ENCODE results near the gene BBLN.

The BBLN gene

DNA sequence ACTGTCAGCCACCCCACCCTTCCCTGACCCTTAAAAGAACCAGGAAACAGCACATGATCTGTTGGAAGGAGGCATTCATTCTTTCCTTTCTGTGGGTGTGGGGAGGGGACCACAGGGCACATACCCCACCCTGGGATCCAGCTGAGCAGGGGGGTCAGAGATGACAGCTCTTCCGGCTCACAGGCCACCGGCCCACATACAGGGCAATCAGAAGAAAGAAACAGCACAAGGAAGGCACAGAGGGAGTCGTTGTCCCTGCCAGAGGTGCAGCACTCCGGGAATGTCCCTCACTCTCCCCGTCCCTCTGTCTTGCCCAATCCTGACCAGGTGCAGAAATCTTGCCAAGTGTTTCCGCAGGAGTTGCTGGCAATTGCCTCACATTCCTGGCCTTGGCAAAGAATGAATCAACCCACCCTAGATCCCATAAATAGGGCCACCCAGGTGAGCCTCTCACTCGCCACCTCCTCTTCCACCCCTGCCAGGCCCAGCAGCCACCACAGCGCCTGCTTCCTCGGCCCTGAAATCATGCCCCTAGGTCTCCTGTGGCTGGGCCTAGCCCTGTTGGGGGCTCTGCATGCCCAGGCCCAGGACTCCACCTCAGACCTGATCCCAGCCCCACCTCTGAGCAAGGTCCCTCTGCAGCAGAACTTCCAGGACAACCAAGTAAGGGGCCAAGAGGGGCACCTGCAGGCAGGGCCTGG is 10.9 kb upstream of the BBLN start, which contains the start of gene LCN2:
TSS of gene LCN2 (plus strand) at position 453 of the 701 bp plus-strand sequence. CDS start at position 526, 73 bp downstream.
- H3K9me3 ChIP-seq (ENCODE audit: control insufficient read depth, insufficient read depth, low read length) = no peaks in the 10 kb centered on the region
- no peaks in the 10 kb centered on the region for H3K36me3 ChIP-seq (ENCODE audit: control insufficient read depth, insufficient read depth, low read length)
- no peaks in the 10 kb centered on the region for H3K27me3 ChIP-seq (ENCODE audit: control insufficient read depth, insufficient read depth, low read length)
- no peak within 1 kb of the TSS for H3K27ac ChIP-seq (ENCODE audit: low read depth, low read length)
- H3K4me3 ChIP-seq (ENCODE audit: low read depth, low read length) = no peak within 1 kb of the TSS
- no peak within 1 kb of the TSS for H3K9ac ChIP-seq (ENCODE audit: low read depth, low read length)
- peaks cover 7% of the 10 kb centered on the region; the same call in 1 of the 2 replicates for H3K4me1 ChIP-seq (ENCODE audit: control insufficient read depth, insufficient read depth, low read length)

- H3K27ac ChIP-seq (ENCODE audit: low read depth, low read length) = no peak overlapping the region
- no peak overlapping the region for H3K4me3 ChIP-seq (ENCODE audit: low read depth, low read length)
- H3K27me3 ChIP-seq (ENCODE audit: control insufficient read depth, insufficient read depth, low read length) = no peaks in the 10 kb centered on the region
- H3K4me1 ChIP-seq (ENCODE audit: control insufficient read depth, insufficient read depth, low read length) = peaks cover 7% of the 10 kb centered on the region; the same call in 1 of the 2 replicates
- H3K9me3 ChIP-seq (ENCODE audit: control insufficient read depth, insufficient read depth, low read length) = no peaks in the 10 kb centered on the region
- no peak overlapping the region for H3K9ac ChIP-seq (ENCODE audit: low read depth, low read length)
- no peaks in the 10 kb centered on the region for H3K36me3 ChIP-seq (ENCODE audit: control insufficient read depth, insufficient read depth, low read length)
These were observed 10.0 kb upstream of the BBLN start for GRCh38 chr9:128149951-128150593.

DNA sequence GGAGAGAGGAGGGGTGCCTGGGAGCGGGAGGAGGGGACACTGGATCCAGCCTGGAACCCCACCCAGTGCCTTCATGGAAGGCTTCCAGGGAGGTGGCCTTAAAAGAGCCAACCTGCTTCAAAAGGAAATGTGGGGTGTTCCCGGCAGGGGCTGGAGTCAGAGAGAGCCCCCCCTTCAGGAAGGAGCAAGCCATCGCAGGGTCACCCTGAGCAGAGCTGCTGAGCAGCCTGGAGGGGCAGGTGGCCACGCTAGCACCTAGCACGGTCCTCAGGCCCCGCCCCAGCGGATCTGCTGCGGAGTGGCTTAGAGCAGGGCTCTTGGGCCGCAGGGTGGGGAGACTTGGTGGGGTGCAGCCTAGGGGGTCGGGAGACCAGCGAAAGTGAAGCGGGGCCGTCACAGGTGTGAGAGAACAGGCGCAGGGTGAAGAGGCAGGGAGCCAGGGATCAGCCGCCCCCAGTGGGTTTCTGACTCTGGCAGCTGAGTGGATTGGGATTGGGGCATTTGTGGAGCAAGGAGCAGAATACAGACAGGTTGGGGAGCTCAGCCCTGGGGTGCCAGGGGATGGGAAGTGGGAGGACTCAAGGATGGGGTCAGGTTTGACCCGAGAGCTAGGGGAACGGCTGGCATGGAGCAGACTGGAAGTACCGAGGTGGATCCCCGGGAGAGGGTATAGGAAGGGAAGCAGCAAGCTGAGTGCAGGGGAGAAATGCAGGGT is 9.3 kb upstream of the BBLN start:
- Histone ChIP-seq H3K27me3 (ENCODE audit: control insufficient read depth, insufficient read depth, low read length) (no peaks in the 10 kb centered on the region), H3K4me3 (ENCODE audit: low read depth, low read length) (no peak overlapping the region), H3K9me3 (ENCODE audit: control insufficient read depth, insufficient read depth, low read length) (no peaks in the 10 kb centered on the region), H3K4me1 (ENCODE audit: control insufficient read depth, insufficient read depth, low read length) (peaks cover 7% of the 10 kb centered on the region; the same call in 1 of the 2 replicates), H3K9ac (ENCODE audit: low read depth, low read length) (no peak overlapping the region), H3K36me3 (ENCODE audit: control insufficient read depth, insufficient read depth, low read length) (no peaks in the 10 kb centered on the region), H3K27ac (ENCODE audit: low read depth, low read length) (no peak overlapping the region)

DNA sequence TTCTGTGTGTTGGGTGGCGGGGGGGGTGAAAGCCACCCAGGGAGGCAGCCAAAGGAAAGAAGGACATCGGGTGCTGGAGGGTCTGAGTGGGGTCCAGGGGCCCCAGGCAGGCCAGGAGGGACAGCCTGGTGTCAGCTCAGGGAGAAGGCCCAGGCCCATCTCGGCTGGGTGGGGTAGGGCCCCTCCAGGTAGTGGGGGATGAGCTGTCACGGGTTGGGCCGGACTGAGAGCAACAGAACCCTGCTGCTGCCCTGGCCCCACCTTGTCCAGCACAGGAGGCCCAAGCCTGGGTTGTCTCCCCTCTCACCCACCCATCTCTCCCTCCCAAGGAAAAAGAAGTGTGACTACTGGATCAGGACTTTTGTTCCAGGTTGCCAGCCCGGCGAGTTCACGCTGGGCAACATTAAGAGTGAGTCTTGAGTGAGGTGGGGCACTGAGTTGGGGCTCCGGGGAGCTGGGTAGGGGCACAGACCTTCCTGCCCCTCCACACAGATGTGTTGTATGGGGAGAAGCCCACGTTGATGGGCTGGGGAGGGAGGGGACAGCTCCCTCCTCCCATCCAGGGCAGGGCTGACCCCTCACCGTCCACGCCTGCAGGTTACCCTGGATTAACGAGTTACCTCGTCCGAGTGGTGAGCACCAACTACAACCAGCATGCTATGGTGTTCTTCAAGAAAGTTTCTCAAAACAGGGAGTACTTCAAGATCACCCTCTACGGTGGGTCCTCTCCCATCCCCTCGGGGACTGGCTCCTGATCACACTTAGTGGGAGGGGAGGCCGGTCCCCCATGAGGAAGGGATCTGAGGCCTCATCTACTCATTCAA is 8.5 kb upstream of the BBLN start:
- H3K27me3 ChIP-seq (ENCODE audit: control insufficient read depth, insufficient read depth, low read length) = no peaks in the 10 kb centered on the region
- H3K36me3 ChIP-seq (ENCODE audit: control insufficient read depth, insufficient read depth, low read length) = no peaks in the 10 kb centered on the region
- no peak overlapping the region for H3K27ac ChIP-seq (ENCODE audit: low read depth, low read length)
- no peak overlapping the region for H3K9ac ChIP-seq (ENCODE audit: low read depth, low read length)
- no peaks in the 10 kb centered on the region for H3K9me3 ChIP-seq (ENCODE audit: control insufficient read depth, insufficient read depth, low read length)
- no peak overlapping the region for H3K4me3 ChIP-seq (ENCODE audit: low read depth, low read length)
- H3K4me1 ChIP-seq (ENCODE audit: control insufficient read depth, insufficient read depth, low read length) = peaks cover 7% of the 10 kb centered on the region; the same call in 1 of the 2 replicates

DNA sequence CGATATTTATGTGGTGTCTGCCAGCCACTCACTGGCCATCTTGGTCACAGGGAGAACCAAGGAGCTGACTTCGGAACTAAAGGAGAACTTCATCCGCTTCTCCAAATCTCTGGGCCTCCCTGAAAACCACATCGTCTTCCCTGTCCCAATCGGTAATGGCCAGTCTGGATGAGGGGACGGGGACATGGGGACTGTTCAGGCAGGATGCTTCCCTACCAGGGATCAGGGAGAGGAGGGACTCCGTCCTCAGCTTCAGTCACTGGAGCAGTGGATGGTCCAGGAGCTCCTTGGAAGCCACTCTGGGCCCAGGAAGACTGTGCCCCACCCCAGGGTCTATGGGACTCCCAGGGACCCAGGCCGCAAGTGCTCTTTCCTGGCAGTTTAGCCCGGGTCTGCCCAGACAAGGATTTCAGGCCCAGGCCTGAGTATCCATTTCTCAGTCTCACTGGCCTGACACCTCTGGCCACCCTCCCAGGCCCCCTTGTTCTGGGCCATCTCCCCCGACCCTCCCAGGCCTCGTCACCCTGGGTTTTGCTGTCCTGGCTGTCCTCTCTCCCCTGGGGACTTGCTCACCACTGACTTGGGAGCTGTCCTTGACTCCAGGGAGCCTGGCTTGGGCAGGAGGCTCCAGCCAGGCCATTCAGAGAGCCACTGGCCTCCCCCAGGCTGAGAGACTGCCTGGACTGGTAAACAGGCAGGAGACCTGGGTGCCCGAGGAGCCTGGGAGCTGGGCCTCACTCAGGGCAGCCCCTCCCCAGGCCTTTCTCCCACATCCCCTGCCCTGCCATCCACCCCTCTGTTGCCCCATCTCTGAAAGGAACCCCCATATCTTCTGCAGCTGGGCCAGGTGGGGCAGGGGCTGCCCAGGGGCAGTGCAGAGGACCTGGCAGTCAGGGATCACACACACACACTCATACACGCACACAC is 7.7 kb upstream of the BBLN start:
- no peaks in the 10 kb centered on the region for H3K9me3 ChIP-seq (ENCODE audit: control insufficient read depth, insufficient read depth, low read length)
- H3K36me3 ChIP-seq (ENCODE audit: control insufficient read depth, insufficient read depth, low read length) = no peaks in the 10 kb centered on the region
- no peak overlapping the region for H3K4me3 ChIP-seq (ENCODE audit: low read depth, low read length)
- no peak overlapping the region for H3K9ac ChIP-seq (ENCODE audit: low read depth, low read length)
- H3K27ac ChIP-seq (ENCODE audit: low read depth, low read length) = no peak overlapping the region
- H3K4me1 ChIP-seq (ENCODE audit: control insufficient read depth, insufficient read depth, low read length) = peaks cover 7% of the 10 kb centered on the region; the same call in 1 of the 2 replicates
- H3K27me3 ChIP-seq (ENCODE audit: control insufficient read depth, insufficient read depth, low read length) = no peaks in the 10 kb centered on the region

DNA sequence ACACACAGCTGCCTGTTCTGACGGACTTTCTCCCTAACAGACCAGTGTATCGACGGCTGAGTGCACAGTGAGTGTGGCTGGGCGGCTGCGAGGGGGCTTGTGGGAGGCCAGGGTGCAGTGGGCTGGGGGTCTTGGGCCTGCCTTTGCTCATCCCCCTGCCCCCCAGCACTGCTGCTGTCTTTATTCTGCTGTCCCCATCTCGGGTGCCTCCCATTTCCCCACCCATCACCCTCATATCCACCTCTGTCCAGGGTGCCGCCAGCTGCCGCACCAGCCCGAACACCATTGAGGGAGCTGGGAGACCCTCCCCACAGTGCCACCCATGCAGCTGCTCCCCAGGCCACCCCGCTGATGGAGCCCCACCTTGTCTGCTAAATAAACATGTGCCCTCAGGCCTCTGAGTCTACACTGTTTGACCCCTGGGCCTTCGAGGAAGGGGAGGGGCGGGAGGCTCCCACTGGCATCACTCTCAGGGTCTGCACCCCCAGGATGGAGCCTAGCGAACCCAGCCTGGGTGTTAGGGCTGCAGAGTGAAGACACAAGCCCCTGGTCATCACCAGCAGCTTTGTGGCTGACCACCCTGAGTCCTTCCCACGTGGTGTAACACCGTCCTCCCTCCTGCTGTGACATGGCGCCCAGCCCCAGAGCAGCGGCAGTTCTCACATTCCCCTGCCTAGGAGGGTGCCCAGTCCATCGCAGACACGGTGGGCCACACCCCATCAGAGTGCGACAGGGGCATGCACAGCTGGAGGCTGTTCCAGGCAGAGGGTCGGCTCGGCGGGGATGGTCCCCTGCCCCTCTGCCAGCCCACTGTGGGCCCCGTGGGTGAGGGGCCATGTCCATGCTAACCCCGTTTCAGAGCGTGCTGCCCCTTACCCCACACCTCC is 6.8 kb upstream of the BBLN start:
- Histone ChIP-seq H3K4me1 (ENCODE audit: control insufficient read depth, insufficient read depth, low read length) (peaks cover 7% of the 10 kb centered on the region; the same call in 1 of the 2 replicates), H3K4me3 (ENCODE audit: low read depth, low read length) (no peak overlapping the region), H3K27ac (ENCODE audit: low read depth, low read length) (no peak overlapping the region), H3K36me3 (ENCODE audit: control insufficient read depth, insufficient read depth, low read length) (no peaks in the 10 kb centered on the region), H3K9ac (ENCODE audit: low read depth, low read length) (no peak overlapping the region), H3K27me3 (ENCODE audit: control insufficient read depth, insufficient read depth, low read length) (no peaks in the 10 kb centered on the region), H3K9me3 (ENCODE audit: control insufficient read depth, insufficient read depth, low read length) (no peaks in the 10 kb centered on the region)

- no peak overlapping the region for H3K9ac ChIP-seq (ENCODE audit: low read depth, low read length)
These were observed 5.9 kb upstream of the BBLN start for GRCh38 chr9:128153947-128154695.

GRCh38 chr9:128155736-128156500 is 4.1 kb upstream of the BBLN start:
- H3K4me1 ChIP-seq (ENCODE audit: control insufficient read depth, insufficient read depth, low read length) = peaks cover 9% of the 10 kb centered on the region
- no peaks in the 10 kb centered on the region for H3K27me3 ChIP-seq (ENCODE audit: control insufficient read depth, insufficient read depth, low read length)
- no peaks in the 10 kb centered on the region for H3K36me3 ChIP-seq (ENCODE audit: control insufficient read depth, insufficient read depth, low read length)
- H3K9ac ChIP-seq (ENCODE audit: low read depth, low read length) = no peak overlapping the region
- H3K9me3 ChIP-seq (ENCODE audit: control insufficient read depth, insufficient read depth, low read length) = no peaks in the 10 kb centered on the region
- no peak overlapping the region for H3K27ac ChIP-seq (ENCODE audit: low read depth, low read length)
- H3K4me3 ChIP-seq (ENCODE audit: low read depth, low read length) = no peak overlapping the region

More at GRCh38 chr9:128153947-128154695, 5.9 kb upstream of the BBLN start:
- Histone ChIP-seq H3K36me3 (ENCODE audit: control insufficient read depth, insufficient read depth, low read length) (no peaks in the 10 kb centered on the region), H3K27ac (ENCODE audit: low read depth, low read length) (no peak overlapping the region), H3K27me3 (ENCODE audit: control insufficient read depth, insufficient read depth, low read length) (no peaks in the 10 kb centered on the region), H3K4me3 (ENCODE audit: low read depth, low read length) (no peak overlapping the region), H3K4me1 (ENCODE audit: control insufficient read depth, insufficient read depth, low read length) (peaks cover 7% of the 10 kb centered on the region; the same call in 1 of the 2 replicates), H3K9me3 (ENCODE audit: control insufficient read depth, insufficient read depth, low read length) (no peaks in the 10 kb centered on the region)
